Omental fat pad (tissue), 4 donors: ENCODE results near the gene MYH10. TPM values are rescaled to one million over a fixed set of nuclear protein-coding genes. Genes with fewer than 3 reads are reported as not detected.

Source experiments
- ATAC-seq: fragments of 150-250 bp; one replicate; pipeline ENCODE4 v1.9.1; 2016; ENCODE audit warnings: mild to moderate bottlenecking, moderate library complexity; ENCODE audit not compliant: low FRiP score
- DNase-seq: peaks from one replicate; pipeline ENCODE4 v3.0.0-alpha.2; 2019; ENCODE audit warnings: low spot score
- CTCF ChIP-seq, 3 donors: fragments of 450-650 bp; IDR thresholded peaks; one replicate each; pipeline ENCODE4 v1.5.1; 2016 to 2017; ENCODE audit warnings: antibody characterized with exemption in 3 of 3, mild to moderate bottlenecking in 3 of 3, moderate library complexity in 2 of 3
- total RNA-seq, 4 donors: library from RNA; depleted of rRNA; stranded (reverse); fragments of >200 nt; gene quantifications; one replicate each; pipeline ENCODE4 v1.1.0, GENCODE V29; 2016

MYH10 gene
- total RNA-seq, 4 donors from 2014 or later, result 41.1 to 99.3 (median 51.8) TPM

- DNase-seq (no peak), ATAC-seq (no peak)
- TF ChIP-seq CTCF (IDR thresholded peaks at IDR 0.05), result no peak
Measured at GRCh38 chr17:8583954-8584353, 46.6 kb downstream of the MYH10 start.

GRCh38 chr17:8580952-8581658 is 49.4 kb downstream of the MYH10 start:
- ATAC-seq, result no peak
- no peak for DNase-seq
- TF ChIP-seq CTCF (IDR thresholded peaks at IDR 0.05), result no peak

GRCh38 chr17:8577868-8578267 is 52.7 kb downstream of the MYH10 start:
- no peak for TF ChIP-seq CTCF (IDR thresholded peaks at IDR 0.05)
- no peak for ATAC-seq
- no peak for DNase-seq

- DNase-seq, result no peak
- TF ChIP-seq CTCF (IDR thresholded peaks at IDR 0.05), result no peak
- ATAC-seq, result no peak
Measured at GRCh38 chr17:8576559-8577294, 53.8 kb downstream of the MYH10 start.

- TF ChIP-seq CTCF (IDR thresholded peaks at IDR 0.05), result no peak
- ATAC-seq (no peak), DNase-seq (no peak)
Measured at GRCh38 chr17:8574687-8575086, 55.8 kb downstream of the MYH10 start.

GRCh38 chr17:8572764-8573163 is 57.8 kb downstream of the MYH10 start:
- no peak for TF ChIP-seq CTCF (IDR thresholded peaks at IDR 0.05)
- DNase-seq, result no peak
- no peak for ATAC-seq
